Measurements from ENCODE around the gene GNA12. TPM values are rescaled to one million over a fixed set of nuclear protein-coding genes. Genes with fewer than 3 reads are reported as not detected.
A peak's percentile ranks its signal among the peaks of the same experiment; 100 is the strongest.

Gene GNA12
- total and polyA plus RNA-seq, 4 donors = 3.7 to 19.0 (median 11.3) TPM

DNA sequence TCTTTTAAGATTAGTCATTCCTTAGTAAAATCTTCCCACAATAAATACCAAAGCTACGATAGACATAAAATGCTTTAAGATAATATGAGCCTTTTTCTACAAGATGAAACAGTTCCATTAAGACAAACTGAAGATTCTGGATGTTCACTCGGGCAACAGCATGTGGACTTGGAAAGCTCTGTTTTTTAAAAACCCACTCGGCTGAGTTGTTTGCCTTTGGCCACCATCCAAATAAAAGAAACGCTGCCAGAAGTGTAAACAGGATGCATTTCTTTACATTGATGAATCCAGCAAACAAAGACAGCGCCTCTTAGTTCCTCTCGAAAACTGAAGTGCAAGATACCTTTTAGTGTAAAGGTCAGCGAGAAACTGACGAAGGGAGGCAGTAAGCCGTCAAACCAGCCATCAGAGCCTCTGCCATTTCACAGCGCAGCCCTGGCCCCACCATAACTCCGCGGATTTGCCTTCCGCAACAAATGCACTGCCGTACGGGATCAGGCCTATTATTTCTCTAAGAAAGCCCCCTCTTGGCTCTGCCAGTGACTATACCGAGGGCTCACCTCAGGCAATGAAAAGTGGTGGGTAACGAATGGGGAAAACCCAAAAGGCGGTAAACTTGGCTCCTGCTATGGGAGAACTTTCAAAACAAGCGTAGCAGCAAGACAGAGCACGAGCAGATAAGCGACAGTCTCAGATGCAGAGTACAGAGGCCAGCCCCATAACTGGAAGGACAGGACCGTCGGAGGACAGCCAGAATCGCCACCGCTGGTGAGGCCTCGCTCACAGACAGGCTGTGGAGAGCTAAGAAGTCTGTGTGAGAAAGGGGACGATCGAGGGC, 41.4 kb downstream of the GNA12 start (continued):
- no peak for TF ChIP-seq REST (IDR thresholded peaks at IDR 0.05)

- Histone ChIP-seq H3K4me3 (ENCODE audit: low read depth in 1 of 3, low read length in 3 of 3) (no peak overlapping the region), H3K4me1 (ENCODE audit: control insufficient read depth in 4 of 4, insufficient read depth in 4 of 4, low read length in 3 of 4) (no peaks in the 10 kb centered on the region), H3K36me3 (ENCODE audit: control insufficient read depth in 4 of 4, insufficient read depth in 3 of 4, low read depth in 1 of 4, low read length in 3 of 4) (no peaks in the 10 kb centered on the region), H3K9ac (ENCODE audit: low read depth in 1 of 2, low read length in 2 of 2) (no peak overlapping the region), H3K27me3 (ENCODE audit: control insufficient read depth in 4 of 4, insufficient read depth in 4 of 4, low read length in 3 of 4) (no peaks in the 10 kb centered on the region), H3K27ac (ENCODE audit: low read depth in 1 of 2, low read length in 2 of 2) (peak overlapping the region in 1 of 2 donors; percentile 39), H3K9me3 (ENCODE audit: control insufficient read depth in 4 of 4, low read length in 3 of 4) (no peaks in the 10 kb centered on the region)
- no peak for DNase-seq (ENCODE audit: low spot score)
- TF ChIP-seq GABPA (IDR thresholded peaks at IDR 0.05 in 1 of 2, conservative IDR thresholded peaks at IDR 0.05 in 1 of 2) = no peak
- TF ChIP-seq YY1 (IDR thresholded peaks at IDR 0.05) = no peak
- TF ChIP-seq EGR1 (IDR thresholded peaks at IDR 0.05; ENCODE audit: low read depth in 2 of 2) = no peak
- TF ChIP-seq FOXA1 (IDR thresholded peaks at IDR 0.05) = no peak
- TF ChIP-seq TAF1 (conservative IDR thresholded peaks at IDR 0.05) = no peak
- no peak for TF ChIP-seq RXRA (IDR thresholded peaks at IDR 0.05)
- TF ChIP-seq, protein P1, sequence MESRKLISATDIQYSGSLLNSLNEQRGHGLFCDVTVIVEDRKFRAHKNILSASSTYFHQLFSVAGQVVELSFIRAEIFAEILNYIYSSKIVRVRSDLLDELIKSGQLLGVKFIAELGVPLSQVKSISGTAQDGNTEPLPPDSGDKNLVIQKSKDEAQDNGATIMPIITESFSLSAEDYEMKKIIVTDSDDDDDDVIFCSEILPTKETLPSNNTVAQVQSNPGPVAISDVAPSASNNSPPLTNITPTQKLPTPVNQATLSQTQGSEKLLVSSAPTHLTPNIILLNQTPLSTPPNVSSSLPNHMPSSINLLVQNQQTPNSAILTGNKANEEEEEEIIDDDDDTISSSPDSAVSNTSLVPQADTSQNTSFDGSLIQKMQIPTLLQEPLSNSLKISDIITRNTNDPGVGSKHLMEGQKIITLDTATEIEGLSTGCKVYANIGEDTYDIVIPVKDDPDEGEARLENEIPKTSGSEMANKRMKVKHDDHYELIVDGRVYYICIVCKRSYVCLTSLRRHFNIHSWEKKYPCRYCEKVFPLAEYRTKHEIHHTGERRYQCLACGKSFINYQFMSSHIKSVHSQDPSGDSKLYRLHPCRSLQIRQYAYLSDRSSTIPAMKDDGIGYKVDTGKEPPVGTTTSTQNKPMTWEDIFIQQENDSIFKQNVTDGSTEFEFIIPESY (IDR thresholded peaks at IDR 0.05) = no peak
- TF ChIP-seq FOXA2 (IDR thresholded peaks at IDR 0.05) = no peak
- TF ChIP-seq JUND (IDR thresholded peaks at IDR 0.05) = no peak
- no peak for TF ChIP-seq HNF4A (conservative IDR thresholded peaks at IDR 0.05)
- no peak for TF ChIP-seq ATF3 (IDR thresholded peaks at IDR 0.05)
- no peak for TF ChIP-seq REST (IDR thresholded peaks at IDR 0.05)
- WGBS = 70% methylated on average over 2 of the region's 2 CpGs
These were observed 42.0 kb downstream of the GNA12 start for GRCh38 chr7:2802101-2802500.

Measured in liver (tissue), 9 donors.